Neural progenitor cell (in vitro differentiated cells): ENCODE data around the gene OR11H6.

Experiments
- EZH2 ChIP-seq: fragments of 200-600 bp; sonication (generic); IDR thresholded peaks from 2 replicates; pipeline ENCODE4 v1.6.1; 2017; ENCODE audit warnings: antibody characterized with exemption, mild to moderate bottlenecking, moderate library complexity
- TF ChIP-seq, protein P1 (sequence below): fragments of 200-600 bp; sonication (generic); IDR thresholded peaks from 2 replicates; pipeline ENCODE4 v1.5.1; 2017; ENCODE audit warnings: antibody characterized with exemption, mild to moderate bottlenecking

DNA sequence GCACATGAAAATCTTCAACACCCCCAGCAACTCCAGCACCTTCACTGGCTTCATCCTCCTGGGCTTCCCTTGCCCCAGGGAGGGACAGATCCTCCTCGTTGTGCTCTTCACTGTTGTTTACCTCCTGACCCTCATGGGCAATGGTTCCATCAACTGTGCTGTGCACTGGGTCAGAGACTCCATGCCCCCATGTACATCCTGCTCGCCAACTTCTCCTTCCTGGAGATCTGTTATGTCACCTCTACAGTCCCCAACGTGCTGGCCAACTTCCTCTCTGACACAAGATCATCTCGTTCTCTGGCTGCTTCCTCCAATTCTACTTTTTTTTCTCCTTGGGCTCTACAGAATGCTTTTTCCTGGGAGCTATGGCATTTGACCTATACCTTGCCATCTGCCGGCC, 44.3 kb upstream of the OR11H6 start:
- TF ChIP-seq, protein P1, sequence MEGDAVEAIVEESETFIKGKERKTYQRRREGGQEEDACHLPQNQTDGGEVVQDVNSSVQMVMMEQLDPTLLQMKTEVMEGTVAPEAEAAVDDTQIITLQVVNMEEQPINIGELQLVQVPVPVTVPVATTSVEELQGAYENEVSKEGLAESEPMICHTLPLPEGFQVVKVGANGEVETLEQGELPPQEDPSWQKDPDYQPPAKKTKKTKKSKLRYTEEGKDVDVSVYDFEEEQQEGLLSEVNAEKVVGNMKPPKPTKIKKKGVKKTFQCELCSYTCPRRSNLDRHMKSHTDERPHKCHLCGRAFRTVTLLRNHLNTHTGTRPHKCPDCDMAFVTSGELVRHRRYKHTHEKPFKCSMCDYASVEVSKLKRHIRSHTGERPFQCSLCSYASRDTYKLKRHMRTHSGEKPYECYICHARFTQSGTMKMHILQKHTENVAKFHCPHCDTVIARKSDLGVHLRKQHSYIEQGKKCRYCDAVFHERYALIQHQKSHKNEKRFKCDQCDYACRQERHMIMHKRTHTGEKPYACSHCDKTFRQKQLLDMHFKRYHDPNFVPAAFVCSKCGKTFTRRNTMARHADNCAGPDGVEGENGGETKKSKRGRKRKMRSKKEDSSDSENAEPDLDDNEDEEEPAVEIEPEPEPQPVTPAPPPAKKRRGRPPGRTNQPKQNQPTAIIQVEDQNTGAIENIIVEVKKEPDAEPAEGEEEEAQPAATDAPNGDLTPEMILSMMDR, result no peak
- TF ChIP-seq EZH2, result no peak
